GM19397 (cell line): ENCODE measurements around the gene ELL2.

ENCODE experiments used
- ATAC-seq: cut with Tn5 transposase; IDR thresholded peaks from one replicate; pipeline ENCODE4 v1.9.1; 2021; ENCODE audit warnings: mild to moderate bottlenecking, moderate library complexity; ENCODE audit not compliant: unreplicated experiment

The ELL2 gene

GRCh38 chr5:95983509-95983908 is 21.9 kb upstream of the ELL2 start:
- ATAC-seq, result no peak

GRCh38 chr5:95983080-95983479 is 21.4 kb upstream of the ELL2 start:
- ATAC-seq, result no peak

- ATAC-seq, result no peak
Observed at GRCh38 chr5:95976606-95977005, 15.0 kb upstream of the ELL2 start.

- no peak for ATAC-seq
Observed at GRCh38 chr5:95975703-95976102, 14.1 kb upstream of the ELL2 start.

- ATAC-seq, result peak; percentile 94
Observed at GRCh38 chr5:95973793-95974325, 12.2 kb upstream of the ELL2 start.

GRCh38 chr5:95972196-95972595 is 10.5 kb upstream of the ELL2 start:
- no peak for ATAC-seq

- no peak for ATAC-seq
Observed at GRCh38 chr5:95970359-95970704, 8.7 kb upstream of the ELL2 start.

- ATAC-seq, result no peak
Observed at GRCh38 chr5:95969651-95970358, 8.2 kb upstream of the ELL2 start.

- ATAC-seq, result no peak
Observed at GRCh38 chr5:95969055-95969454, 7.4 kb upstream of the ELL2 start.

GRCh38 chr5:95967236-95967635 is 5.6 kb upstream of the ELL2 start:
- no peak for ATAC-seq

GRCh38 chr5:95966005-95966404 is 4.4 kb upstream of the ELL2 start:
- ATAC-seq, result no peak

GRCh38 chr5:95963650-95964410 is 2.2 kb upstream of the ELL2 start:
- no peak for ATAC-seq

GRCh38 chr5:95962785-95963184 is 1.1 kb upstream of the ELL2 start:
- ATAC-seq, result no peak

- ATAC-seq, result no peak
Observed at GRCh38 chr5:95962475-95962773, 773 bp upstream of the ELL2 start.

- peak; percentile 74 for ATAC-seq
Observed at GRCh38 chr5:95960667-95961616, 709 bp downstream of the ELL2 start.

- no peak for ATAC-seq
Observed at GRCh38 chr5:95959888-95960666, 1.6 kb downstream of the ELL2 start.

- ATAC-seq, result no peak
Observed at GRCh38 chr5:95959051-95959887, 2.4 kb downstream of the ELL2 start.

- ATAC-seq, result no peak
Observed at GRCh38 chr5:95958310-95959014, 3.2 kb downstream of the ELL2 start.

- ATAC-seq, result no peak
Observed at GRCh38 chr5:95957561-95958203, 4.0 kb downstream of the ELL2 start.
